ENCODE measurements around the gene MILR1.
"Not testable (repeated sequence)": the region's sequence is repeated elsewhere in the genome, so short reads cannot be mapped to it uniquely, and the experiment has no call there.

Gene MILR1

DNA sequence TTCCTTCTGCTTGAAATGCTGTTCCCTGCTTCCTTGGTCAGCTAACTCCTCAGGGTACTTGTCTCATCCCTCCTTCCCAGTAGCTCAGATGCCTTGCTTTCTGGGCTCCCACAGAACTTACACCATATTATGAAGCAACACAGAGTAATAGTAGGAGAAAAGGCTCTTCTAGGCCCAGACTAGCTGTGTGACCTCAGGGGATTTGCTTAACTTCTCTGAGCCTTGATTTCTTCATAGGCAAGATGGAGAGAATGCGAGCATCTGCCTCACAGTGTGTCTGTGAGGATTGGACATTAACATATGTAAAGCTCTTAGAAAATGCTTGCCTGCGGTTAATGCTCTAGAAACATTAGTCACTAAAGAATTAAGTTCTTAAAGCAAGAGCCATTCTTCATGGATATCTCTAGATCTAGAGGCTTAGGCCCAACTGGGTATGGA is 36.0 kb upstream of the MILR1 start:
- H3K27me3 ChIP-seq (ENCODE audit: control insufficient read depth in 1 of 2, insufficient read depth in 2 of 2, low read length in 2 of 2), result no peaks in the 10 kb centered on the region
- peaks cover 3% of the 10 kb centered on the region for H3K4me1 ChIP-seq (ENCODE audit: insufficient read depth, low read length)
- H3K27ac ChIP-seq (ENCODE audit: low read depth, low read length), result no peak overlapping the region
- H3K36me3 ChIP-seq (ENCODE audit: insufficient read depth, low read length), result no peaks in the 10 kb centered on the region
- no peaks in the 10 kb centered on the region for H3K9me3 ChIP-seq (ENCODE audit: low read length)
- no peak overlapping the region for H3K4me3 ChIP-seq (ENCODE audit: low read depth in 1 of 2, low read length in 2 of 2)
- H3K9ac ChIP-seq (ENCODE audit: low read length), result no peak overlapping the region

GRCh38 chr17:64413513-64413912 is 35.4 kb upstream of the MILR1 start:
- Histone ChIP-seq H3K4me1 (ENCODE audit: insufficient read depth, low read length) (peaks cover 3% of the 10 kb centered on the region), H3K9me3 (ENCODE audit: low read length) (no peaks in the 10 kb centered on the region), H3K27me3 (ENCODE audit: control insufficient read depth in 1 of 2, insufficient read depth in 2 of 2, low read length in 2 of 2) (no peaks in the 10 kb centered on the region), H3K27ac (ENCODE audit: low read depth, low read length) (no peak overlapping the region), H3K4me3 (ENCODE audit: low read depth in 1 of 2, low read length in 2 of 2) (no peak overlapping the region), H3K36me3 (ENCODE audit: insufficient read depth, low read length) (no peaks in the 10 kb centered on the region), H3K9ac (ENCODE audit: low read length) (no peak overlapping the region)

DNA sequence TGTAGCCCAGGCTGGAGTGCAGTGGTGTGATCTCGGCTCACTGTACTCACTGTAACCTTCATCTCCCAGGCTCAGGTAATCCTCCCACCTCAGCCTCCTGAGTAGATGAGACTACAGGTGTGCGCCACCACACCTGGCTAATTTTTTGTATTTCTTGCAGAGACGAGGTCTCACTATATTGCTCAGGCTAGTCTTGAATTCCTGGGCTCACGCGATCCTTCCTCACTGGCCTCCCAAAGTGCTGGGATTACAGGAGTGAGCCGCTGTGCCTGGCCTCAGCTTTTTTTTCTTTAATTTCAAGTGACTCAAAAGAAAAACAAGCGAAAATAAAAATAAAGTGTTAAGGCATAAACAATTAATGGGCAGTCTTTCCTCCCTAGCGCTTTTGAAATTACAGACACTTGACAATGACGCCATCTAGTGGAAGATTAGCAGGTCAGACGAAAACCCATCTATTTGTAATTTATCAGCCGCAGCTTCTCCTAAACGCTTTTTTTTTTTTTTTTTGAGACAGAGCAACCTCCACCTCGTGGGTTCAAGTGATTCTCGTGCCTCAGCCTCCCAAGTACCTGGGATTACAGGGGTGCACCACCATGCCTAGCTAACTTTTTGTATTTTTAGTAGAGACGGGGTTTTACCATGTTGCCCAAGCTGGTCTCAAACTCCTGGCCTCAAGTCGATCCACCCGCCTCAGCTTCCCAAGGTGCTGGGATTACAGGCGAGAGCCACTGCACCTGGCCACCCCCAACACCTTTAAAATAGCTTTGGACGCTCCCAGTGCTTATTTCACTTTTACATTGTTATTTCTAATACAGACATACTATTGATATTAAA is 30.2 kb upstream of the MILR1 start:
- H3K4me3 ChIP-seq (ENCODE audit: low read depth in 1 of 2, low read length in 2 of 2), result no peak overlapping the region
- no peaks in the 10 kb centered on the region for H3K36me3 ChIP-seq (ENCODE audit: insufficient read depth, low read length)
- no peak overlapping the region for H3K9ac ChIP-seq (ENCODE audit: low read length)
- no peaks in the 10 kb centered on the region for H3K9me3 ChIP-seq (ENCODE audit: low read length)
- H3K27me3 ChIP-seq (ENCODE audit: control insufficient read depth in 1 of 2, insufficient read depth in 2 of 2, low read length in 2 of 2), result no peaks in the 10 kb centered on the region
- no peaks in the 10 kb centered on the region for H3K4me1 ChIP-seq (ENCODE audit: insufficient read depth, low read length)
- no peak overlapping the region for H3K27ac ChIP-seq (ENCODE audit: low read depth, low read length)

DNA sequence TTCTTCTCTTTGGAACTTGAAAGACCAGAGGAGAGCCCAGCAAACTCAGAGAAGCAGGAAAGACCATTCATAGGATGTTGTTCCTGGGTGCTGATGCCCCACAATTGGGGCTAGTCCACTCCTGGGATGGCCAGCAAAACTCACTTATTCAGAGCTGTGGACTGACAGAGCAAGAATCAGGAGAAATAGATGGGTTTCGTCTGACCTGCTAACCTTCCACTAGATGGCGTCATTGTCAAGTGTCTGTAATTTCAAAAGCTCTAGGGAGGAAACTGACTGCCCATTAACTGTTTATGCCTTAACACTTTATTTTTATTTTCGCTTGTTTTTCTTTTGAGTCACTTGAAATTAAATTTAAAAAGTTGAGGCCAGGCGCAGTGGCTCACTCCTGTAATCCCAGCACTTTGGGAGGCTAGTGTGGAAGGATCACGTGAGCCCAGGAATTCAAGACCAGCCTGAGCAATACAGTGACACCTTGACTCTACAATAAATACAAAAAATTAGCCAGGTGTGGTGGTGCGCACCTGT is 28.7 kb upstream of the MILR1 start:
- H3K27me3 ChIP-seq (ENCODE audit: control insufficient read depth in 1 of 2, insufficient read depth in 2 of 2, low read length in 2 of 2), result no peaks in the 10 kb centered on the region
- H3K4me1 ChIP-seq (ENCODE audit: insufficient read depth, low read length), result no peaks in the 10 kb centered on the region
- H3K4me3 ChIP-seq (ENCODE audit: low read depth in 1 of 2, low read length in 2 of 2), result no peak overlapping the region
- no peaks in the 10 kb centered on the region for H3K9me3 ChIP-seq (ENCODE audit: low read length)
- H3K36me3 ChIP-seq (ENCODE audit: insufficient read depth, low read length), result no peaks in the 10 kb centered on the region
- no peak overlapping the region for H3K9ac ChIP-seq (ENCODE audit: low read length)
- H3K27ac ChIP-seq (ENCODE audit: low read depth, low read length), result no peak overlapping the region

DNA sequence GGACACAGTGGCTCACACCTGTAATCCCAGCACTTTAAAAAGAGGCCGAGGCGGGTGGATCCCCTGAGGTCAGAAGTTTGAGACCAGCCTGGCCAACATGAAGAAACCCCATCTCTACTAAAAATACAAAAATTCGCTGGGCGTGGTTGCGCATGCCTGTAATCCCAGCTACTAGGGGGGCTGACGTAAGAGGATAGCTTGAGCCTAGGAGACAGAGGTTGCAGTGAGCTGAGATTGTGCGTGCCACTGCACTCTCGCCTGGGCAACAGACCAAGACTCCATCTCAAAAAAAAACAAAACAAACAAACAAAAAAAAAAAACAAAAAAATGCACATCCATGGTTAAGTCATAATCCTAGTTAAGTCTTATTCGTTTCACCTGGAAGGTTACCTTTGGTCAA is 26.8 kb upstream of the MILR1 start:
- not testable (repeated sequence) for H3K27ac ChIP-seq (ENCODE audit: low read depth, low read length); H3K9me3 ChIP-seq (ENCODE audit: low read length); H3K4me3 ChIP-seq (ENCODE audit: low read depth in 1 of 2, low read length in 2 of 2); H3K9ac ChIP-seq (ENCODE audit: low read length); H3K4me1 ChIP-seq (ENCODE audit: insufficient read depth, low read length); H3K27me3 ChIP-seq (ENCODE audit: control insufficient read depth in 1 of 2, insufficient read depth in 2 of 2, low read length in 2 of 2); H3K36me3 ChIP-seq (ENCODE audit: insufficient read depth, low read length)

DNA sequence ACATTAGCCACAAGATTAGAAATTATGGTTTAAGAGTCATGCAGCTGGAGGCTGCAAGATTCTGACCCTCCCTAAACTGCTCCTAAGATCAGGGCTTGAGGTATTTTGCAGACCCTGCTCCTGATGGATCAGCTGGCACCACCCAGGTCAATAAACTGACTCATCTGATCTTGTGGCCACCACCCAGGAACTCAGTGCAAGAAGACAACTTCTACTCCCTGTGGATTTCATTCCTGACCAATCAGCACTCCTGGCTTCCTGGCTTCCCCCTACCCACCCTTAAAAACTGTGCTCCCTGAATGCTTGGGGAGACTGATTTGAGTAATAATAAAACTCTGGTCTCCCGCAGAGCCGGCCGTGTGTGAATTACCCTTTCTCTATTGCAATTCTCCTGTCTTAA is 25.0 kb upstream of the MILR1 start:
- Histone ChIP-seq H3K4me1 (ENCODE audit: insufficient read depth, low read length) (no peaks in the 10 kb centered on the region), H3K36me3 (ENCODE audit: insufficient read depth, low read length) (no peaks in the 10 kb centered on the region), H3K27me3 (ENCODE audit: control insufficient read depth in 1 of 2, insufficient read depth in 2 of 2, low read length in 2 of 2) (no peaks in the 10 kb centered on the region), H3K4me3 (ENCODE audit: low read depth in 1 of 2, low read length in 2 of 2) (no peak overlapping the region), H3K9me3 (ENCODE audit: low read length) (no peaks in the 10 kb centered on the region), H3K27ac (ENCODE audit: low read depth, low read length) (no peak overlapping the region), H3K9ac (ENCODE audit: low read length) (no peak overlapping the region)

GRCh38 chr17:64424324-64424849 is 24.5 kb upstream of the MILR1 start:
- no peak overlapping the region for H3K4me3 ChIP-seq (ENCODE audit: low read depth in 1 of 2, low read length in 2 of 2)
- no peaks in the 10 kb centered on the region for H3K27me3 ChIP-seq (ENCODE audit: control insufficient read depth in 1 of 2, insufficient read depth in 2 of 2, low read length in 2 of 2)
- no peaks in the 10 kb centered on the region for H3K9me3 ChIP-seq (ENCODE audit: low read length)
- H3K36me3 ChIP-seq (ENCODE audit: insufficient read depth, low read length), result no peaks in the 10 kb centered on the region
- H3K27ac ChIP-seq (ENCODE audit: low read depth, low read length), result no peak overlapping the region
- H3K9ac ChIP-seq (ENCODE audit: low read length), result no peak overlapping the region
- no peaks in the 10 kb centered on the region for H3K4me1 ChIP-seq (ENCODE audit: insufficient read depth, low read length)

DNA sequence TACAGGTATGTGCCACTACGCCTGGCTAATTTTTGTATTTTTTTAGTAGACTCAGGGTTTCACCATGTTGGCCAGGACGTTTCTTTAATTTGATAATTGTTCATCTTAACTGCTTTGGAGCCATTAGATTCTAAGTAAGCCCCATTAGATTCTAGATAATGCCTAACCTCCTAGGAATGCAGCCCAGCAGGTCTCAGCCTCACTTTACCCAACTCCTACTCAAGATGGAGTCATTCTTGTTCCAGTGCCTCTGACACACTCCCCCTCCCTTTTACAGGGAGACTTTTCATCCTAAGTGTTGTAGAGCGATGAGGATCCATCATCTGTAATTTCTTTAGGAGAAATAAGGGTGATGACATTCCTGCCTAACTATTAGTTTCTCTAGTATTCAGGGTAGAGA is 23.7 kb upstream of the MILR1 start:
- H3K4me3 ChIP-seq (ENCODE audit: low read depth in 1 of 2, low read length in 2 of 2), result no peak overlapping the region
- no peaks in the 10 kb centered on the region for H3K36me3 ChIP-seq (ENCODE audit: insufficient read depth, low read length)
- no peaks in the 10 kb centered on the region for H3K9me3 ChIP-seq (ENCODE audit: low read length)
- no peaks in the 10 kb centered on the region for H3K4me1 ChIP-seq (ENCODE audit: insufficient read depth, low read length)
- H3K27ac ChIP-seq (ENCODE audit: low read depth, low read length), result no peak overlapping the region
- H3K27me3 ChIP-seq (ENCODE audit: control insufficient read depth in 1 of 2, insufficient read depth in 2 of 2, low read length in 2 of 2), result no peaks in the 10 kb centered on the region
- no peak overlapping the region for H3K9ac ChIP-seq (ENCODE audit: low read length)

GRCh38 chr17:64426596-64426995 is 22.3 kb upstream of the MILR1 start:
- Histone ChIP-seq H3K4me1 (ENCODE audit: insufficient read depth, low read length) (no peaks in the 10 kb centered on the region), H3K27me3 (ENCODE audit: control insufficient read depth in 1 of 2, insufficient read depth in 2 of 2, low read length in 2 of 2) (no peaks in the 10 kb centered on the region), H3K27ac (ENCODE audit: low read depth, low read length) (no peak overlapping the region)

GRCh38 chr17:64428406-64428805 is 20.5 kb upstream of the MILR1 start:
- H3K9ac ChIP-seq (ENCODE audit: low read length), result no peak overlapping the region
- H3K27ac ChIP-seq (ENCODE audit: low read depth, low read length), result no peak overlapping the region
- no peaks in the 10 kb centered on the region for H3K9me3 ChIP-seq (ENCODE audit: low read length)
- H3K4me3 ChIP-seq (ENCODE audit: low read depth in 1 of 2, low read length in 2 of 2), result no peak overlapping the region
- no peaks in the 10 kb centered on the region for H3K36me3 ChIP-seq (ENCODE audit: insufficient read depth, low read length)
- no peaks in the 10 kb centered on the region for H3K27me3 ChIP-seq (ENCODE audit: control insufficient read depth in 1 of 2, insufficient read depth in 2 of 2, low read length in 2 of 2)
- no peaks in the 10 kb centered on the region for H3K4me1 ChIP-seq (ENCODE audit: insufficient read depth, low read length)

More at GRCh38 chr17:64426596-64426995, 22.3 kb upstream of the MILR1 start:
- Histone ChIP-seq H3K9me3 (ENCODE audit: low read length) (no peaks in the 10 kb centered on the region), H3K36me3 (ENCODE audit: insufficient read depth, low read length) (no peaks in the 10 kb centered on the region), H3K4me3 (ENCODE audit: low read depth in 1 of 2, low read length in 2 of 2) (no peak overlapping the region), H3K9ac (ENCODE audit: low read length) (no peak overlapping the region)

GRCh38 chr17:64430036-64430435 is 18.9 kb upstream of the MILR1 start:
- H3K4me1 ChIP-seq (ENCODE audit: insufficient read depth, low read length); H3K36me3 ChIP-seq (ENCODE audit: insufficient read depth, low read length); H3K27me3 ChIP-seq (ENCODE audit: control insufficient read depth in 1 of 2, insufficient read depth in 2 of 2, low read length in 2 of 2); H3K9me3 ChIP-seq (ENCODE audit: low read length); H3K4me3 ChIP-seq (ENCODE audit: low read depth in 1 of 2, low read length in 2 of 2); H3K27ac ChIP-seq (ENCODE audit: low read depth, low read length); H3K9ac ChIP-seq (ENCODE audit: low read length): not testable (repeated sequence)

DNA sequence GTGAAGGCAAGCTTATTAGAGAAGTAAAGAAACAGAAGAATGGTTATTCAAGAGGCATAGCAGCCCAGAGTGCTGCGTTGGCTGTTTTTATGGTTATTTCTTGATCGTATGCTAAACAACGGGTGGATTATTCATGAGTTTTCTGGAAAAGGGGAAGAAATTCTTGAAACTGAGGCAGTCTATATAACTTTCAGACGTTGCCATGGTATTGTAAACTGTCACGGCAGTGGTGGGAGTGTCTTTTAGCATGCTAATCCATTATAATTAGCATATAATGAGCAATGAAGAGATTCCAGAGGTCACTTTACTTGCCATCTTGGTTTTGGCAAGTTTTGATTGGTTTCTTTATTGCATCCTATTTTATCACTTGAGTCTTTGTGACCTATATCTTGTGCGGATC is 17.4 kb upstream of the MILR1 start:
- no peaks in the 10 kb centered on the region for H3K27me3 ChIP-seq (ENCODE audit: control insufficient read depth in 1 of 2, insufficient read depth in 2 of 2, low read length in 2 of 2)
- H3K4me3 ChIP-seq (ENCODE audit: low read depth in 1 of 2, low read length in 2 of 2), result no peak overlapping the region

More for the DNA sequence above, 17.4 kb upstream of the MILR1 start:
- Histone ChIP-seq H3K9ac (ENCODE audit: low read length) (no peak overlapping the region), H3K36me3 (ENCODE audit: insufficient read depth, low read length) (no peaks in the 10 kb centered on the region), H3K4me1 (ENCODE audit: insufficient read depth, low read length) (no peaks in the 10 kb centered on the region), H3K27ac (ENCODE audit: low read depth, low read length) (no peak overlapping the region), H3K9me3 (ENCODE audit: low read length) (no peaks in the 10 kb centered on the region)
